Breast epithelium (tissue), 3 donors: ENCODE results near the gene PSMD1.

Source experiments
- CTCF ChIP-seq, 3 donors: fragments of 450-650 bp; IDR thresholded peaks; one replicate each; pipeline ENCODE4 v1.5.1; 2016 to 2017; ENCODE audit warnings: antibody characterized with exemption in 3 of 3, mild to moderate bottlenecking in 3 of 3, moderate library complexity in 3 of 3
- POLR2A ChIP-seq: fragments of 450-650 bp; IDR thresholded peaks from one replicate; pipeline ENCODE4 v1.6.1; 2016; ENCODE audit warnings: antibody characterized with exemption, mild to moderate bottlenecking, moderate library complexity

GRCh38 chr2:231188506-231189170 is 132.0 kb downstream of the PSMD1 start:
- TF ChIP-seq CTCF (IDR thresholded peaks at IDR 0.05), result no peak
- TF ChIP-seq POLR2A, result no peak
